Choroid plexus epithelial cell (primary cell): ENCODE results near the gene FXYD3.

Experiments used
- DNase-seq: peaks from one replicate; pipeline ENCODE4 v3.0.0-alpha.2; 2010; ENCODE audit warnings: low read depth
- H3K4me3 ChIP-seq: 2 replicates; pipeline ENCODE4 v1.5.1; 2011; ENCODE audit warnings: low read depth, mild to moderate bottlenecking, control low read depth, low read length, moderate library complexity
- TF ChIP-seq, protein P1 (sequence below): conservative IDR thresholded peaks from 2 replicates; pipeline ENCODE4 v1.5.1; 2011; ENCODE audit warnings: low read depth, mild to moderate bottlenecking, control low read depth, inconsistent platforms, low read length, moderate library complexity

Gene FXYD3

DNA sequence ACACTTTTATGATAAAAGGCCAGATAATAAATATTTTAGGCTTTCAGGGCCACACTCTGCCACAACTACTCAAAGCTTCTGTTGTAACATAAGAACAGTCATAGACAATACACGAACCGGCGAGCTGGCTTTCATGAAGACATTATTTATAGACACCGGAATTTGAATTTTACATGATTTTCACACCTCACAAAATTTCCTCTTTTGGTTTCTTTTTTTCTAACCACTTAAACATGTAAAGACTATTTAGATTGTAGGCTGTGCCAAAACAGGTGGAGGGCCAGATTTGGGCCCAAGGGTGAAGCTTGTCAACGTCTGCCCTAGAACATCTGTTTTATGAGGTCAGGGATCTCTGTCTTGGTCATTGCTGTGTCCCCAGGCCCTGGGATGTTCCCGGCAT is 29.7 kb upstream of the FXYD3 start:
- TF ChIP-seq, protein P1, sequence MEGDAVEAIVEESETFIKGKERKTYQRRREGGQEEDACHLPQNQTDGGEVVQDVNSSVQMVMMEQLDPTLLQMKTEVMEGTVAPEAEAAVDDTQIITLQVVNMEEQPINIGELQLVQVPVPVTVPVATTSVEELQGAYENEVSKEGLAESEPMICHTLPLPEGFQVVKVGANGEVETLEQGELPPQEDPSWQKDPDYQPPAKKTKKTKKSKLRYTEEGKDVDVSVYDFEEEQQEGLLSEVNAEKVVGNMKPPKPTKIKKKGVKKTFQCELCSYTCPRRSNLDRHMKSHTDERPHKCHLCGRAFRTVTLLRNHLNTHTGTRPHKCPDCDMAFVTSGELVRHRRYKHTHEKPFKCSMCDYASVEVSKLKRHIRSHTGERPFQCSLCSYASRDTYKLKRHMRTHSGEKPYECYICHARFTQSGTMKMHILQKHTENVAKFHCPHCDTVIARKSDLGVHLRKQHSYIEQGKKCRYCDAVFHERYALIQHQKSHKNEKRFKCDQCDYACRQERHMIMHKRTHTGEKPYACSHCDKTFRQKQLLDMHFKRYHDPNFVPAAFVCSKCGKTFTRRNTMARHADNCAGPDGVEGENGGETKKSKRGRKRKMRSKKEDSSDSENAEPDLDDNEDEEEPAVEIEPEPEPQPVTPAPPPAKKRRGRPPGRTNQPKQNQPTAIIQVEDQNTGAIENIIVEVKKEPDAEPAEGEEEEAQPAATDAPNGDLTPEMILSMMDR, result no peak
- no peak overlapping the region for H3K4me3 ChIP-seq
- no peak for DNase-seq

DNA sequence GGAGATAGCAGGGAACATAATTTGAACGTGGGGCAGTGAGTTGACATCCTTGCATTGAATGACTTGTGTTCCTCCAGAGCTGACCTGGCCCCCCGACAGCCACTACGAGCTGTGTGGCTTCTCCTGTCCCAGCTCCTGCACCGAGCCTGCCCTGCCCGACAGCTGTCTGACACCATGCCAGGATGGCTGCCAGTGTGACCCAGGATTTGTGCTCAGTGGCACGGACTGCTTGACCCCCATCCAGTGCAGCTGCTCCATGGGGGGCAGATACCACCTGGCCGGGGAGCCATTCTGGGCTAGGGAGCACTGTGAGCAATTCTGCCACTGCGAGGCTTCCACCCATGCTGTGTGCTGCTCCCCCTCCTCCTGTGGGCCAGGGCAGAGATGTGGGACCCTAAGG is 29.2 kb upstream of the FXYD3 start:
- TF ChIP-seq, protein P1, result no peak
- no peak overlapping the region for H3K4me3 ChIP-seq
- DNase-seq, result no peak

GRCh38 chr19:35087393-35087792 is 28.2 kb upstream of the FXYD3 start:
- H3K4me3 ChIP-seq, result no peak overlapping the region
- TF ChIP-seq, protein P1, result no peak
- no peak for DNase-seq

- DNase-seq, result peak; percentile 78
- TF ChIP-seq, protein P1, result peak; percentile 22
- no peak overlapping the region for H3K4me3 ChIP-seq
These were observed 27.3 kb upstream of the FXYD3 start for GRCh38 chr19:35088131-35088913.

DNA sequence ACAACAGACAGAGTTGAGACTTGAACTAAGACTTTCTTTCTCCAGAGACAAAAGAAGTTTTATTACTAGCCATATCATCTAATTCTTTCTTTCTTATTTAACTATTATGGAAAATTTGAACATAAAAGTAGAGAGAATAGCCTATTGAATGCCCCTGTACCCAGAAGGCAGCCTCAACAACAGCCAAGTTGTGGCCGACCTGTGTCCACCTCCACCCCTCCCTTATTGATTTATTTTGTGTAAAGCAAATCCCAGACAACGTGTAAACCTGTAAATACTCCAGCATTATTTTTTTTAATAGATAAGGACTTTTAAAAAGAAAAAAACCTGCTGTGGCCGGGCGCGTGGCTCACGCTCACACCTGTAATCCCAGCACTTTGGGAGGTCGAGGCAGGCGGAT is 26.1 kb upstream of the FXYD3 start:
- TF ChIP-seq, protein P1, result no peak
- no peak overlapping the region for H3K4me3 ChIP-seq
- DNase-seq, result no peak

- no peak for DNase-seq
- H3K4me3 ChIP-seq, result no peak overlapping the region
- TF ChIP-seq, protein P1, result no peak
These were observed 25.5 kb upstream of the FXYD3 start for GRCh38 chr19:35090160-35090505.
